ENCODE measurements around the gene ENTPD8. TPM values are rescaled to one million over a fixed set of nuclear protein-coding genes. Genes with fewer than 3 reads are reported as not detected.

Gene ENTPD8
- total RNA-seq, 1 experiment from 2014 or later, result 0.97 TPM

GRCh38 chr9:137402746-137403145, 38.4 kb downstream of the ENTPD8 start:
- intact Hi-C loops (cut with micrococcal nuclease; ENCODE audit: unreplicated experiment), result no loop called here

DNA sequence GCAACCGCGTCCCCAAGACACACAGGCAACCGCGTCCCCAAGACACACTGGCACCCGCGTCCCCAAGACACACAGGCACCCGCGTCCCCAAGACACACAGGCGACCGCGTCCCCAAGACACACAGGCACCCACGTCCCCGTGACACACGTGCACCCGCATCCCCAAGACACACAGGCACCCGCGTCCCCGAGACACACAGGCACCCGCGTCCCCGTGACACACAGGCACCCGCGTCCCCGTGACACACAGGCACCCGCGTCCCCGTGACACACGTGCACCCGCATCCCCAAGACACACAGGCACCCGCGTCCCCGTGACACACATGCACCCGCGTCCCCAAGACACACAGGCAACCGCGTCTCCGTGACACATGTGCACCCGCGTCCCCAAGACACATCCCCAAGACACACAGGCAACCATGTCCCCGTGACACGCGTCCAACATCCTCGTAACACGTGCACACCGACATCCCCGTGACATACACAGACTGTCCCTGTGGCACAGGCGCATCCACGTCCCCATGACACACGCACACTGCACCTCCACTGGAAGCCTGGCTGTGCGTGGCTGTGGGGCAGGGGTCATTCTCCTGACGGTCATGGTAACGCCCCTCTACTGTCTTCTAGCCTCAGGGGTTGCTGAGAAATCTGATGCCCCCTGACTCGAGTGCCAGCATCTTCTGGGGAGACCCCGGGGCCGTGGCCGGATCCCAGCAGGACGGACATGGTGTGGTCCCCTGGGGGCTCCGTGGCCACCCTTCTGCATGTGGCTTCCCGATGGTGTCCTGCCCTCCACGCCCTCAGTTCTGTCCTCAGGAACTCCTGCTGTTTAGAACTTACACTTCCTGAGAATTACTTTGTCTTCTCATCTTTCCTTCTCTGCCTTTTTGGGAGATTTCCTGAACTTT, 42.3 kb downstream of the ENTPD8 start:
- Mint-ChIP-seq H3K27ac (ENCODE audit: unreplicated experiment) (no peak overlapping the region), H3K4me1 (ENCODE audit: low read depth, unreplicated experiment) (no peaks in the 10 kb centered on the region), H3K36me3 (ENCODE audit: insufficient read depth, unreplicated experiment) (peaks cover 11% of the 10 kb centered on the region), H3K4me3 (ENCODE audit: low read depth, unreplicated experiment) (no peak overlapping the region), H3K27me3 (ENCODE audit: unreplicated experiment) (no peaks in the 10 kb centered on the region), H3K9me3 (ENCODE audit: low read depth, unreplicated experiment) (peaks cover 5% of the 10 kb centered on the region)
- DNase-seq, result no peak
- CTCF ChIA-PET, result no interaction called here
- no peak for TF ChIP-seq CTCF (IDR thresholded peaks at IDR 0.05; ENCODE audit: unreplicated experiment)
- no TSS peak for BruUV-seq (replicated peaks)
- intact Hi-C loops (cut with micrococcal nuclease; ENCODE audit: unreplicated experiment), result no loop called here

More at GRCh38 chr9:137402746-137403145, 38.4 kb downstream of the ENTPD8 start:
- Mint-ChIP-seq H3K9me3 (ENCODE audit: low read depth, unreplicated experiment) (peaks cover 2% of the 10 kb centered on the region), H3K4me3 (ENCODE audit: low read depth, unreplicated experiment) (no peak overlapping the region), H3K4me1 (ENCODE audit: low read depth, unreplicated experiment) (peaks cover 8% of the 10 kb centered on the region), H3K36me3 (ENCODE audit: insufficient read depth, unreplicated experiment) (peaks cover 20% of the 10 kb centered on the region), H3K27me3 (ENCODE audit: unreplicated experiment) (no peaks in the 10 kb centered on the region), H3K27ac (ENCODE audit: unreplicated experiment) (no peak overlapping the region)
- no peak for TF ChIP-seq CTCF (IDR thresholded peaks at IDR 0.05; ENCODE audit: unreplicated experiment)
- no TSS peak for BruUV-seq (replicated peaks)
- no peak for DNase-seq
- CTCF ChIA-PET, result no interaction called here

- CTCF ChIA-PET, result no interaction called here
- Mint-ChIP-seq H3K27ac (ENCODE audit: unreplicated experiment) (no peak overlapping the region), H3K27me3 (ENCODE audit: unreplicated experiment) (no peaks in the 10 kb centered on the region), H3K9me3 (ENCODE audit: low read depth, unreplicated experiment) (peaks cover 5% of the 10 kb centered on the region), H3K4me1 (ENCODE audit: low read depth, unreplicated experiment) (no peaks in the 10 kb centered on the region), H3K36me3 (ENCODE audit: insufficient read depth, unreplicated experiment) (peaks cover 6% of the 10 kb centered on the region), H3K4me3 (ENCODE audit: low read depth, unreplicated experiment) (no peak overlapping the region)
- no TSS peak for BruUV-seq (replicated peaks)
- TF ChIP-seq CTCF (IDR thresholded peaks at IDR 0.05; ENCODE audit: unreplicated experiment), result no peak
- intact Hi-C loops (cut with micrococcal nuclease; ENCODE audit: unreplicated experiment), result no loop called here
- DNase-seq, result no peak
These were observed 43.3 kb downstream of the ENTPD8 start for GRCh38 chr9:137397675-137398423.

GRCh38 chr9:137396634-137397367, 44.4 kb downstream of the ENTPD8 start:
- no TSS peak for BruUV-seq (replicated peaks)
- H3K27me3 Mint-ChIP-seq (ENCODE audit: unreplicated experiment), result no peaks in the 10 kb centered on the region
- CTCF ChIA-PET, result no interaction called here

More at GRCh38 chr9:137396634-137397367, 44.4 kb downstream of the ENTPD8 start:
- H3K27ac Mint-ChIP-seq (ENCODE audit: unreplicated experiment), result no peak overlapping the region
- no peak for TF ChIP-seq CTCF (IDR thresholded peaks at IDR 0.05; ENCODE audit: unreplicated experiment)
- no peak overlapping the region for H3K4me3 Mint-ChIP-seq (ENCODE audit: low read depth, unreplicated experiment)
- H3K9me3 Mint-ChIP-seq (ENCODE audit: low read depth, unreplicated experiment), result peaks cover 5% of the 10 kb centered on the region
- H3K36me3 Mint-ChIP-seq (ENCODE audit: insufficient read depth, unreplicated experiment), result no peaks in the 10 kb centered on the region
- H3K4me1 Mint-ChIP-seq (ENCODE audit: low read depth, unreplicated experiment), result no peaks in the 10 kb centered on the region
- intact Hi-C loops (cut with micrococcal nuclease; ENCODE audit: unreplicated experiment), result no loop called here
- no peak for DNase-seq
